Testis (tissue), 2 donors: ENCODE data around the gene LKAAEAR1.

Source experiments
- CTCF ChIP-seq, 3 experiments: fragments of 450-650 bp in 2 of 3; fragments of 200-600 bp in 1 of 3; sonication (generic) in 1 of 3; IDR thresholded peaks; one replicate each; pipeline ENCODE4 v1.5.1; 2016 to 2019; ENCODE audit warnings: antibody characterized with exemption in 3 of 3, mild to moderate bottlenecking in 2 of 3, moderate library complexity in 1 of 3
- POLR2A ChIP-seq: fragments of 450-650 bp; IDR thresholded peaks from one replicate; pipeline ENCODE4 v1.6.1; 2017; ENCODE audit warnings: antibody characterized with exemption, mild to moderate bottlenecking, moderate library complexity

DNA sequence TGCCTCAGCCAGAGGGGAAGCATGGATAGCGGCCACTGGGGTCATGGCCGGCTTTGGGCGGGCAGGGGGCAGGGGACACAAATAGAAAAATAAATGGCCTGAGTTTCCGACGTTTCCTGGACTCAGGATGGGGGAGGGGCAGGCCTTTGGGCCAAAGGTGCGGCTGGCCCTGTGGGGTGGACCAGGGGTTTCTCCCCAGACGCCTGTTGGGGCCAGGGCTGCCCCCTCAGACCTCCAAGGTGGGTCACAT, 27.6 kb downstream of the LKAAEAR1 start:
- TF ChIP-seq CTCF (IDR thresholded peaks at IDR 0.05), result no peak
- no peak for TF ChIP-seq POLR2A
